Stimulated activated CD8-positive, alpha-beta memory T cell treated with anti-CD3 and anti-CD28 coated beads, Interleukin-12 subunit alpha, Interleukin-12 subunit beta, amount 100 ng/mL, for 1 hour (primary cell): ENCODE data around the gene ELAVL3.
"Not testable (repeated sequence)": the region's sequence is repeated elsewhere in the genome, so short reads cannot be mapped to it uniquely, and the experiment has no call there.

Experiments
- DNase-seq: peaks from one replicate; pipeline ENCODE4 v3.0.0-alpha.2; 2020; ENCODE audit warnings: low read depth

Gene ELAVL3

DNA sequence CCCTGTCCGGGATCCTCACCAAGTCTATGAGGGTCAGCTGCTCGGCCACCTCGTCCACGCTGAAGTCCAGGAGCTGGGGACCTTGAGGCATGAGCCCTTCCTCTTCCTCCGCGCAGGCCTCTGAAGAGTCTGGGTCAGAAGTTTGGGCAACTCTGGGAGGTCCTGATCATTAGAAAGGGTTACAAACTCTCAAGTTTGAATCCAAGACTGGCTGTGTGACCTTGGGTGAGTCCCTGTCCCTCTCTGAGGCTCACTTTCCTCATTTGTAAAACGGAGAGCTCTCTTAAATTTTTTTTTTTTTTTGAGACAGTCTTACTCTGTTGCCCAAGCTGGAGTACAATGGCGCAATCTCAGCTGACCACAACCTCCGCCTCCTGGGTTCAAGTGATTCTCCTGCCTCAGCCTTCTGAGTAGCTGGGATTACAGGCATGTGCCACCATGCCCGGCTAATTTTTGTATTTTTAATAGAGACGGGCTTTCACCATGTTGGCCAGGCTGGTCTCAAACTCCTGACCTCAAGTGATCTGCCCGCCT lies 74.1 kb downstream of the ELAVL3 start:
- DNase-seq = not testable (repeated sequence)

DNA sequence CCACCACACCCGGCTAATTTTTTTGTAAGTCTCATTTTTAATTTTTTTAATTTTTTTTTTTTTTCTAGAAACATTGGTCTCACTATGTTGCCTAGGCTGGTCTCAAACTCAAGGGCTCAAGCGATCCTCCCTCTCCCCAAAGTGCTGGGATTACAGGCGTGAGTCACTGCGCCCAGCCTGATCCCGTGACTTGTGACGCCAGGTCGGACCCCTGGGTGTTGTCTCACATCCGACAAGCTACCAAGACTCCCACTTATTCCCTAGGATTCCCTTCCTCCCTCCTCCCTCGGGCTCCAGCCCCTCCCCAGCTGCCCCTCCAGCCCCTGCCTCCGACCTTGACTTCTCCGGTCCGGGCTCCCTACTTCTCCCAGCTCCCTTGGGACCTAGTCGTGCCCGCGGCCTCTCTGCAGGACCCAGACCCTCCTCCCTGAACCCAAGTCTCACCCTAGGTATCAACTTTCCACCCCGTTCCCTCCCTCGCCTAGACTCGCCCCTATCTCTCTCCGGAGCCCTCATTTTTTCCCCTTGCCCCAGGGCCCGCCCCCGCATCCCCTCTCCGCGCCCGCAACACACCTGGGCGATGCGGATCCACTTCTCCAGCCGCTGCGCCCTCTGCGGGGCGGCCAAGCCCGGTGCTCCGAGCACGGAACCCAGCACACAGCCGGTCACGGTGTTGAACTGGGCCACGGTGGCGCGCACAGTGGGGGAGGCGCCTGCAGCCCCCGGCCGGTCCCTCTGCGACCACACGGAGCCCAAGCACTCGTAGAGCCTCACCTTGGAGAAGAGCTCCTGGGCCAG lies 74.8 kb downstream of the ELAVL3 start:
- no peak for DNase-seq

- DNase-seq = no peak
These were observed 76.1 kb downstream of the ELAVL3 start for GRCh38 chr19:11404588-11405222.

DNA sequence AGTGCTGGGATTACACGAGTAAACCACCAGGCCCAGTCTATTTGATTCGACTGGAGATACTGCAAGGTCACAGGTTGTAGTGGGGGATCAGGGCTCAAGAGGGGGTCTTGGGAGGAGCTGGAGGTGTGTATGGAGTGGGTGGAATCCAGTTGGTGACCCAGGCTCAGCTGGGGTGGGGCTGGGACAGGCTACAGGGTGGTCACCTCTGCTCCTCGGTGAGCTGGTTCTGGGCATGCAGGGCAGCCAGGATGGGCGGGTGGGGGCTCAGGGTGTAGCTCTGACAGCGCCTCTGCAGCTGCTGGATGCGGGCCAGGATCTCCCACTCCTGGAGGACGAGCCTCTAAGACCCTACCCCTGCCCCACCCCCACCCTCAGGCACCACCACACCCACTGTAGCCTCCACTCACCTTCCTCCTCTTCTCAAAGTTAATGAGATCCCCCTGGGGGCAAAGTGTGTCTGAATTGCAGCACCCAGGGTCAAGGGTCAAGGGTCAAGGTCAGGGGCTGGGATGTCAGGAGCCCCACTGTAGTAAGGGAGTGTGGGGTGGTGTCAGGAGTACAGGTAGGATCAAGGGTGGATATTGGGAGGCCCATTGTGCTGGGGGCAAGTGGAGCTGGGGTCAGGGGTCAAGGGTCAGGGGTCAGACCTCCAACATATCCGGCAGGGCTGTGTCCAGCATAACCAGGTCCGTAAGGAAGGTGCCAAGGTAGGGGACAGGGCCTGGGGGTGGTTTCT lies 78.9 kb downstream of the ELAVL3 start:
- no peak for DNase-seq
